Kidney (tissue), 14 donors: ENCODE data around the gene DDX10. TPM values are rescaled to one million over a fixed set of nuclear protein-coding genes. Genes with fewer than 3 reads are reported as not detected.

Experiments used
- DNase-seq, 5 donors: peaks; one replicate each; pipeline ENCODE4 v3.0.0-alpha.2; 2013 to 2020
- FAIRE-seq: peaks from 2 replicates; lab custom pipeline; 2012; peaks lifted over from hg19 to GRCh38; lab: Jason Lieb, UNC
- H3K27ac ChIP-seq, 2 donors: one replicate each; pipeline ENCODE4 v1.7.0; 2013; ENCODE audit warnings: low read depth in 2 of 2, low read length in 2 of 2, inconsistent platforms in 1 of 2
- H3K27me3 ChIP-seq: one replicate; pipeline ENCODE4 v1.7.1; 2013; ENCODE audit warnings: low read length, inconsistent platforms; ENCODE audit not compliant: control insufficient read depth, insufficient read depth
- H3K36me3 ChIP-seq, 3 donors: one replicate each; pipeline versions ENCODE4 v1.7.0 to v1.7.1; 2013; ENCODE audit warnings: low read length in 3 of 3, control low read depth in 1 of 3, inconsistent platforms in 1 of 3; ENCODE audit not compliant: insufficient read depth in 3 of 3, control insufficient read depth in 2 of 3
- H3K4me1 ChIP-seq, 3 donors: one replicate each; pipeline versions ENCODE4 v1.7.0 to v1.7.1; 2013; ENCODE audit warnings: low read length in 3 of 3, inconsistent platforms in 1 of 3, low read depth in 1 of 3; ENCODE audit not compliant: control insufficient read depth in 2 of 3, insufficient read depth in 2 of 3
- H3K4me3 ChIP-seq, 3 donors: one replicate each; pipeline versions ENCODE4 v1.7.0 to v1.8.1; 2013; ENCODE audit warnings: low read length in 3 of 3, control low read depth in 1 of 3, inconsistent platforms in 1 of 3
- H3K9ac ChIP-seq, 3 donors: one replicate each; pipeline versions ENCODE4 v1.7.0 to v1.7.1; 2013; ENCODE audit warnings: low read length in 3 of 3, control low read depth in 1 of 3, inconsistent platforms in 1 of 3
- H3K9me3 ChIP-seq, 3 donors: one replicate each; pipeline versions ENCODE4 v1.7.0 to v1.7.1; 2013; ENCODE audit warnings: low read length in 3 of 3, control low read depth in 1 of 3, inconsistent platforms in 1 of 3; ENCODE audit not compliant: control insufficient read depth in 2 of 3, insufficient read depth in 1 of 3
- intact Hi-C: fragments of 100-400 bp; cut with DNase I; formaldehyde crosslinking; loops from one replicate; pipeline ENCODE4 v1.11.1; 2022
- polyA plus RNA-seq: library from polyadenylated mRNA; stranded (reverse); fragments of 350-450 nt; fragmentation: Illumina TruSeq; extraction: RNeasy Lipid Tissue Mini Kit (QIAGEN cat#74804); gene quantifications from one replicate; pipeline ENCODE4 v1.2.3, GENCODE V29; 2014; ENCODE audit warnings: low read depth, low replicate concordance; ENCODE audit not compliant: insufficient read depth
- total RNA-seq: library from RNA; stranded (reverse); fragmentation: NEBNext Ultra II Directional; extraction: Animal tissue kit (Norgen Biotek cat#: 25700); gene quantifications from one replicate; pipeline ENCODE4 v1.2.1, GENCODE V29; 2021
- TF ChIP-seq, protein P1 (sequence below): IDR thresholded peaks from 3 replicates; pipeline ENCODE4 v1.5.1; 2012; ENCODE audit warnings: mild to moderate bottlenecking, moderate library complexity, borderline replicate concordance; ENCODE audit not compliant: insufficient read depth; ENCODE audit errors: extremely low read depth
- donor health status: control.
- donor health status: control.
- donor health status: control.
- donor health status: control.
- donor health status: control.
- donor health status: DM: yes; HTN: yes; CAD: no.
- donor health status: Normal renal cell carcinoma (clear cell type).

Gene DDX10
- total and polyA plus RNA-seq, 2 donors from 2014 or later, result 24.8 to 79.2 TPM

DNA sequence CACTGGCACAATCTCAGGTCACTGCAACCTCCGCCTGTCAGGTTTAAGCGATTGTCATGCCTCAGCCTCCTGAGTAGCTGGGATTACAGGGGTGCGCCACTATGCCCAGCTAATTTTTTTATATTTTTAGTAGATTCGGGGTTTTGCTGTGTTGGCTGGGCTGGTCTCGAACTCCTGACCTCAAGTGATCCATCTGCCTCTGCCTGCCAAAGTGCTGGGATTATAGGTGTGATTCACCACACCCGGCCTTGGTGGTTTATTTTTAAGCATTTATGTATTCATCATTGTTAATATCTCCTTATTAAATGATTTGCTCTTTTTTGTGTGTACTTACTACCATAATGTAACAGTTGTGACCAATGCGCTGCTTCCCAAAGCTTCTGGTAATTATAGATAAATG lies 171.7 kb downstream of the DDX10 start:
- FAIRE-seq, result no peak
- Histone ChIP-seq H3K36me3 (no peaks in the 10 kb centered on the region), H3K27me3 (no peaks in the 10 kb centered on the region), H3K9ac (no peak overlapping the region), H3K9me3 (no peaks in the 10 kb centered on the region), H3K4me3 (no peak overlapping the region), H3K4me1 (peaks cover 0 to 13% (median 0%) of the 10 kb centered on the region in 3 donors), H3K27ac (no peak overlapping the region)
- intact Hi-C loops, result no loop called here
- TF ChIP-seq, protein P1, sequence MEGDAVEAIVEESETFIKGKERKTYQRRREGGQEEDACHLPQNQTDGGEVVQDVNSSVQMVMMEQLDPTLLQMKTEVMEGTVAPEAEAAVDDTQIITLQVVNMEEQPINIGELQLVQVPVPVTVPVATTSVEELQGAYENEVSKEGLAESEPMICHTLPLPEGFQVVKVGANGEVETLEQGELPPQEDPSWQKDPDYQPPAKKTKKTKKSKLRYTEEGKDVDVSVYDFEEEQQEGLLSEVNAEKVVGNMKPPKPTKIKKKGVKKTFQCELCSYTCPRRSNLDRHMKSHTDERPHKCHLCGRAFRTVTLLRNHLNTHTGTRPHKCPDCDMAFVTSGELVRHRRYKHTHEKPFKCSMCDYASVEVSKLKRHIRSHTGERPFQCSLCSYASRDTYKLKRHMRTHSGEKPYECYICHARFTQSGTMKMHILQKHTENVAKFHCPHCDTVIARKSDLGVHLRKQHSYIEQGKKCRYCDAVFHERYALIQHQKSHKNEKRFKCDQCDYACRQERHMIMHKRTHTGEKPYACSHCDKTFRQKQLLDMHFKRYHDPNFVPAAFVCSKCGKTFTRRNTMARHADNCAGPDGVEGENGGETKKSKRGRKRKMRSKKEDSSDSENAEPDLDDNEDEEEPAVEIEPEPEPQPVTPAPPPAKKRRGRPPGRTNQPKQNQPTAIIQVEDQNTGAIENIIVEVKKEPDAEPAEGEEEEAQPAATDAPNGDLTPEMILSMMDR, result no peak
- no peak for DNase-seq

DNA sequence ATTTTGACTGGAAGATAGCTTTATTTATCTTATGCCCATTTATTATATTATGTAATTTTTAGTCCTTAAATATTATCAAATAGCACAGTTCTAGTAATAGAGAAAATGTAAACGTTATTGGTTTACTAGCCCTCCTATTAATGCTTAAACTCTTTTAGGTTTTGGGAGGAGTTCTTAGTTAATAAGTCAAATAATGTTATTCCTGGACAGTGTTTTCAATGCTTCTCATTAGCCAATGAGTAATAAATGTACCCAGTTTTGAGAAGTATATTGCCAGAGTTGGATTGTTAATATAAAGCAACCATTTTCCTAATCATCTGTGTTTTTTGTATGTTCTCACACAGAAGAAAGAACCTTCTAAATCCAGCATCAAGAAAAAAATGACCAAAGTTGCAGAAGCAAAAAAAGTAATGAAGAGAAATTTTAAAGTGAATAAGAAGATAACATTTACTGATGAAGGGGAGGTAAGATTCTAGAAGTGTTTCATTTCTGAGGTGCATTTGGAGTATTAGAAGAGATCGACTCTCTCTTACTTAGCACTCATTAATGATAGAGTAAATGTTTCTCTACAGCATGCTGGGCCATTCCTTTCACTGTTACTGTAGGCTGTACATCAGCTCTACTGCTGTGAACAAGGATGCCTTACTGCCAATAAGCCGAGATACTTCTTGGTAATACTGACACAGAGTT lies 173.4 kb downstream of the DDX10 start:
- Histone ChIP-seq H3K4me1 (peaks cover 0 to 13% (median 0%) of the 10 kb centered on the region in 3 donors), H3K4me3 (peak overlapping the region in 2 of 3 donors; percentile 55 to 71), H3K27me3 (no peaks in the 10 kb centered on the region), H3K9ac (peak overlapping the region in 1 of 3 donors; percentile 48), H3K36me3 (no peaks in the 10 kb centered on the region), H3K9me3 (no peaks in the 10 kb centered on the region), H3K27ac (no peak overlapping the region)
- DNase-seq (no peak), FAIRE-seq (peak; percentile 88)
- TF ChIP-seq, protein P1, result no peak
- intact Hi-C loops, result no loop called here

DNA sequence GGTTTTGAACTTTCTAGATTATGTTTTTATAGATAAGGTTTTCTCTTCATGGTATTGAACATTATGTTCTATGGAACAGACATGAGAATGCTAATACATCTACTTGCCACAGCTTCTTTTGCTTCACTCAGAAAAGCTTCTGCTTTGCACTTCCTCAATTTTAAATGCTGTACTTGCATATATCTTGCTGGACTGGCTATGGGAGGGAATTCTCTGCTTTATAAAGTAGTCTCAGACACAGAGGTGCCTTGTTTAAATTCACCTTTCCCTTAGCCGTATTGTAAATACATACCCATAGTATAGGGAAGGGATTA lies 173.9 kb downstream of the DDX10 start:
- Histone ChIP-seq H3K9ac (peak overlapping the region in 1 of 3 donors; percentile 48), H3K27ac (no peak overlapping the region), H3K27me3 (no peaks in the 10 kb centered on the region), H3K4me1 (peaks cover 0 to 13% (median 0%) of the 10 kb centered on the region in 3 donors), H3K4me3 (peak overlapping the region; percentile 23 to 71 (median 55)), H3K36me3 (no peaks in the 10 kb centered on the region), H3K9me3 (no peaks in the 10 kb centered on the region)
- intact Hi-C loops, result no loop called here
- TF ChIP-seq, protein P1, result no peak
- DNase-seq (no peak), FAIRE-seq (no peak)
